Left lung (tissue), 10 donors: ENCODE data around the gene GALNTL6. TPM values are rescaled to one million over a fixed set of nuclear protein-coding genes. Genes with fewer than 3 reads are reported as not detected.

Source experiments
- ATAC-seq: fragments of 200-7000 bp; cut with Tn5 transposase; one replicate; pipeline ENCODE4 v1.9.1; 2020; ENCODE audit warnings: moderate library complexity
- DNase-seq, 4 donors: peaks; one replicate each; pipeline ENCODE4 v3.0.0-alpha.2; 2013 to 2020
- H3K27ac ChIP-seq, 2 donors: fragments of 200-600 bp; sonication (generic) in 1 of 2; one replicate each; pipeline versions ENCODE4 v1.5.0 to v1.8.0; 2020 to 2021
- H3K27me3 ChIP-seq, 2 donors: fragments of 200-600 bp; sonication (generic) in 1 of 2; one replicate each; pipeline versions ENCODE4 v1.5.0 to v1.8.0; 2020 to 2021
- H3K36me3 ChIP-seq, 2 donors: fragments of 200-600 bp; sonication (generic) in 1 of 2; one replicate each; pipeline versions ENCODE4 v1.5.0 to v1.8.0; 2020 to 2021
- H3K4me1 ChIP-seq, 2 donors: fragments of 200-600 bp; one replicate each; pipeline ENCODE4 v1.8.0; 2021
- H3K4me3 ChIP-seq, 2 donors: fragments of 200-600 bp; sonication (generic) in 1 of 2; one replicate each; pipeline versions ENCODE4 v1.5.0 to v1.8.0; 2020 to 2021; ENCODE audit warnings: mild to moderate bottlenecking in 1 of 2
- H3K9me3 ChIP-seq, 2 donors: fragments of 200-600 bp; sonication (generic) in 1 of 2; one replicate each; pipeline versions ENCODE4 v1.5.0 to v1.8.0; 2020 to 2021
- intact Hi-C, 2 donors: fragments of 100-400 bp; cut with DNase I; formaldehyde crosslinking; loops; one replicate each; pipeline versions ENCODE4 v1.11.2 to v1.14.2; 2022
- polyA plus RNA-seq, 6 donors: library from polyadenylated mRNA; unstranded; fragments of 120-200 nt; gene quantifications; one replicate each; pipeline ENCODE4 v1.2.1, GENCODE V29; 2013; ENCODE audit not compliant: insufficient read length in 6 of 6
- total RNA-seq, 2 donors: library from RNA; stranded (reverse); fragmentation: NEBNext Ultra II Directional; extraction: Animal tissue kit (Norgen Biotek cat#: 25700); gene quantifications; one replicate each; pipeline ENCODE4 v1.2.1, GENCODE V29; 2021
- TF ChIP-seq, protein P1 (sequence below), 2 donors: fragments of 200-600 bp; sonication (generic) in 1 of 2; IDR thresholded peaks; one replicate each; pipeline versions ENCODE4 v1.5.0 to v1.8.0; 2021; ENCODE audit warnings: antibody characterized with exemption in 2 of 2
- donor health status: DM: no; HTN: yes; CAD: no.
- donor health status: DM: no; HTN: no; CAD: no.

Gene GALNTL6
- total and polyA plus RNA-seq, 8 donors, result 0.11 to 0.16 (median 0.13) TPM; not detected in 5

- H3K27ac ChIP-seq, result no peak overlapping the region
- intact Hi-C loops, result no loop called here
- ATAC-seq, result no peak
- no peak for DNase-seq
- H3K27me3 ChIP-seq, result no peaks in the 10 kb centered on the region
- TF ChIP-seq, protein P1, sequence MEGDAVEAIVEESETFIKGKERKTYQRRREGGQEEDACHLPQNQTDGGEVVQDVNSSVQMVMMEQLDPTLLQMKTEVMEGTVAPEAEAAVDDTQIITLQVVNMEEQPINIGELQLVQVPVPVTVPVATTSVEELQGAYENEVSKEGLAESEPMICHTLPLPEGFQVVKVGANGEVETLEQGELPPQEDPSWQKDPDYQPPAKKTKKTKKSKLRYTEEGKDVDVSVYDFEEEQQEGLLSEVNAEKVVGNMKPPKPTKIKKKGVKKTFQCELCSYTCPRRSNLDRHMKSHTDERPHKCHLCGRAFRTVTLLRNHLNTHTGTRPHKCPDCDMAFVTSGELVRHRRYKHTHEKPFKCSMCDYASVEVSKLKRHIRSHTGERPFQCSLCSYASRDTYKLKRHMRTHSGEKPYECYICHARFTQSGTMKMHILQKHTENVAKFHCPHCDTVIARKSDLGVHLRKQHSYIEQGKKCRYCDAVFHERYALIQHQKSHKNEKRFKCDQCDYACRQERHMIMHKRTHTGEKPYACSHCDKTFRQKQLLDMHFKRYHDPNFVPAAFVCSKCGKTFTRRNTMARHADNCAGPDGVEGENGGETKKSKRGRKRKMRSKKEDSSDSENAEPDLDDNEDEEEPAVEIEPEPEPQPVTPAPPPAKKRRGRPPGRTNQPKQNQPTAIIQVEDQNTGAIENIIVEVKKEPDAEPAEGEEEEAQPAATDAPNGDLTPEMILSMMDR (IDR thresholded peaks at IDR 0.05), result no peak
- H3K9me3 ChIP-seq, result peaks cover 0 to 17% of the 10 kb centered on the region in 2 donors
- H3K36me3 ChIP-seq, result no peaks in the 10 kb centered on the region
- H3K4me3 ChIP-seq, result no peak overlapping the region
- no peaks in the 10 kb centered on the region for H3K4me1 ChIP-seq
Observed at GRCh38 chr4:172485007-172485406, 671.8 kb downstream of the GALNTL6 start.

GRCh38 chr4:172486531-172486930 is 673.3 kb downstream of the GALNTL6 start:
- intact Hi-C loops, result no loop called here
- ATAC-seq (no peak), DNase-seq (no peak)
- Histone ChIP-seq H3K36me3 (no peaks in the 10 kb centered on the region), H3K9me3 (peaks cover 0 to 8% of the 10 kb centered on the region in 2 donors), H3K4me1 (no peaks in the 10 kb centered on the region), H3K4me3 (no peak overlapping the region), H3K27me3 (no peaks in the 10 kb centered on the region), H3K27ac (no peak overlapping the region)
- TF ChIP-seq, protein P1 (IDR thresholded peaks at IDR 0.05), result no peak

DNA sequence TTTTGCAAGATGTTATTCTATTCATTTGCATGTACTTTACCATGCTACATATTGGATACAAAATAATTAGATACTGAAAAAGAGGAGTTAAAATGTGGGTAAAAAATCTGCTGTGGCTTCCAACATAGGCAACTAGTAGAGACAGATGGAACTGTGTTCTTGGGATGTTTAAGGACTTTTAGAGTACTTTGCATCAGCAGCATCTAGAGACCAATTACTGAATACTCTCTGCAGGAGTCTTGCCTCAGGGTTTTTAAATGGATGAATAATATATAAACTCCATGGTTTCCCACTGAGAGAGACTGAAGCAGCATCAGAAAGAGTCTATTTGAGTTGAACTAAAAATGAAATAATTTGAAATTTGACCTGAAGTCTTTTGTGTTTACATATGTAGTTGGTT is 676.7 kb downstream of the GALNTL6 start:
- no peaks in the 10 kb centered on the region for H3K4me1 ChIP-seq
- H3K9me3 ChIP-seq, result no peaks in the 10 kb centered on the region
- DNase-seq (no peak), ATAC-seq (no peak)
- no peaks in the 10 kb centered on the region for H3K27me3 ChIP-seq
- intact Hi-C loops, result no loop called here
- H3K27ac ChIP-seq, result no peak overlapping the region
- no peak overlapping the region for H3K4me3 ChIP-seq
- TF ChIP-seq, protein P1 (IDR thresholded peaks at IDR 0.05), result no peak
- H3K36me3 ChIP-seq, result no peaks in the 10 kb centered on the region

GRCh38 chr4:172495769-172496168 is 682.6 kb downstream of the GALNTL6 start:
- intact Hi-C loops, result no loop called here
- Histone ChIP-seq H3K27me3 (no peaks in the 10 kb centered on the region), H3K4me1 (no peaks in the 10 kb centered on the region), H3K4me3 (no peak overlapping the region), H3K27ac (no peak overlapping the region), H3K9me3 (no peaks in the 10 kb centered on the region), H3K36me3 (no peaks in the 10 kb centered on the region)
- no peak for ATAC-seq
- no peak for DNase-seq
- TF ChIP-seq, protein P1 (IDR thresholded peaks at IDR 0.05), result no peak

DNA sequence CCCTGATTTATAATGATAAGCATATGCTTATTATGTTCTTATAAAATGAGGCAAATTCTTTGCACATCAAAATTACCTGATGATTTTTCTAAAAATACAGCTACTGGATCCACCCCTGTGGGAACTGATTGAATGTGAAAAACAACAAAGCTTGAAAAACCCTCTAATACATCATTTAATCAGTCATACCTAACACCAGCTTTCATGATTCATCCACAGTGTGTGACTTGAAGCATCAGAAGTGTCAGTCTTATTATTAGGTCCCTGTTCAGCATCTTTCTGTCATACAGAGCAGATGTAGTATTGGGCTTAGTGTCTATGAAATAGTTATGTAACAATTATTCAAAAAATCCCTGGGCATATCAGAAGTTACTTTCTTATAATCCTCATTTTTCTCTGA is 684.1 kb downstream of the GALNTL6 start:
- no peaks in the 10 kb centered on the region for H3K27me3 ChIP-seq
- no peak overlapping the region for H3K27ac ChIP-seq
- TF ChIP-seq, protein P1 (IDR thresholded peaks at IDR 0.05), result no peak
- no peak for ATAC-seq
- no peak overlapping the region for H3K4me3 ChIP-seq
- DNase-seq, result no peak
- H3K36me3 ChIP-seq, result no peaks in the 10 kb centered on the region
- intact Hi-C loops, result no loop called here
- no peaks in the 10 kb centered on the region for H3K4me1 ChIP-seq
- no peaks in the 10 kb centered on the region for H3K9me3 ChIP-seq
